ES-I3 (cell line): ENCODE results near the gene ARPP21.

Source experiments
- H3K36me3 ChIP-seq: 2 replicates; pipeline ENCODE4 v1.6.1; 2013; ENCODE audit warnings: mild to moderate bottlenecking, low read length, control low read depth, moderate library complexity; ENCODE audit not compliant: insufficient read depth
- H3K4me1 ChIP-seq: 2 replicates; pipeline ENCODE4 v1.6.1; 2013; ENCODE audit warnings: mild to moderate bottlenecking, control low read depth, low read length; ENCODE audit not compliant: insufficient read depth
- H3K9ac ChIP-seq: 2 replicates; pipeline ENCODE4 v1.6.1; 2013; ENCODE audit warnings: low read depth, mild to moderate bottlenecking, low read length, moderate library complexity
- H3K9me3 ChIP-seq: 2 replicates; pipeline ENCODE4 v1.6.1; 2013; ENCODE audit warnings: mild to moderate bottlenecking, low read length, moderate library complexity; ENCODE audit not compliant: control insufficient read depth, insufficient read depth

Gene ARPP21

DNA sequence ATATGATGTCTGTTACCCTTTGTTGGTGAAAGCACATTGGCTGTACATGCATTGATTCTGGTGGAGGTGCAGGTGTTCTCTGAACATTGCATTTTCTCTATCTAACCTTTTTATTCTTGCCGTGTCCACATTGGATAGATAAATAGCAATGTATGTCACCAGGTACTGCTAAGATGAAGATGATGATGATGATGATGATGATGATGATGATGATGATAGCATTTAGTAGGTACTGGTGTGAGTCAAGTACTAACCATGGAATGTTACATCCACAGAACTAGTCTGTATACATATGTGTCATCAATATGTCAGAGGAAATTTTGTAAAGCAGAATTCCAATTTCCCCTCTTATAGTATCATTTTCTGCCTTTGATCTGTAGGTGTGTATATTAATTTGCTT is 36.3 kb downstream of the ARPP21 start:
- Histone ChIP-seq H3K4me1 (no peaks in the 10 kb centered on the region), H3K9ac (no peak overlapping the region), H3K36me3 (no peaks in the 10 kb centered on the region), H3K9me3 (no peaks in the 10 kb centered on the region)

DNA sequence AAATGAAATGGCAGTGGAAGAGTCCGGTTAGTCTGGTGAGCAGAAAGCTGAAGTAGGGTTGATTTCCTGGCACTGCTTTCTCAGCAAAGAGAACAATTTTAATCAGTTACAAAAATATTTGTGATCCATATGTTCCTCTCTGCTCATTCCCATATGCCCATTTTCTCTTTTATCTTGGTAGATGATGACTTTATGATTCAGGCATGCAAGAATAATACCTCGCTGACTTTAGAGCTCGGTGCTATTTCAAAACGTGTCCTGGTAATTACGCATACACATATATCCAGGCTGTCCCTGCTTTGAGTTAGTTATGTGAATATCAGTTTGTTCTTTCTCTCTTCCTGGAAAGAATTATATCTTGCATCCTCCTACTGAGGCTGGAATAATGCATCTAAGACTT is 38.5 kb downstream of the ARPP21 start:
- Histone ChIP-seq H3K36me3 (no peaks in the 10 kb centered on the region), H3K9me3 (no peaks in the 10 kb centered on the region), H3K9ac (no peak overlapping the region), H3K4me1 (no peaks in the 10 kb centered on the region)

- Histone ChIP-seq H3K4me1 (no peaks in the 10 kb centered on the region), H3K36me3 (no peaks in the 10 kb centered on the region), H3K9ac (no peak overlapping the region), H3K9me3 (no peaks in the 10 kb centered on the region)
Measured at GRCh38 chr3:35678643-35679161, 39.4 kb downstream of the ARPP21 start.

DNA sequence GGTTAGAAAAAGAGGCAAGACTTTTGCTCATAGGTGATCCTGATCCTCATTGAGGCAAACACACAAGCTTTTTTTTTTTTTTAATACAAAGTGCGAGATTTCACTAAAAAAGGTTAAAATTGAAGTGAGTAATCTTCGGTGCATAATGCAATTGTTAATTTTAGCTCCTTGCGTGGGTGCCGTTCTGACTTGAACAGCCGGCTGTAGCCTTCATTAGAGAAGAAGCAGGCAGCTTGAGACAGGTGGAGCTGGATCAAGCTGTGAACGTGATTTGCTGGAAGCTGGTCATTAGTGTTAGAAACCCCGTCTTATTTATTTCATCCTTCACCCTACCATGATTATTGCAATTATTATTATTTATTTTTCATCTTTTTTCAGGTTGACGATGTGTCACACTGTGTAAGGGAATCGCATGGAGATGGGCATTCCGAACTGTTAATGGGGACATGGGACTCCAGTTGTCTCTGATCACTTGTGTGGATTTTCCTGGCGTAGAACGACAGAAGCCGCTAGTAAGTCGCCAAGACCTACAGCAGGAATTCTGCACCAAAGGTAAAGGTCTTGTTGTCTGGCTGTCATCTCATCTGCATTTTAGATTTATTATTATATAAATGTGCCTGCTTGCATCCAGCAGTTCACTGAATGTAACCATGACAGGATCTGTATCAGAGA is 40.2 kb downstream of the ARPP21 start:
- Histone ChIP-seq H3K9ac (no peak overlapping the region), H3K4me1 (no peaks in the 10 kb centered on the region), H3K9me3 (no peaks in the 10 kb centered on the region), H3K36me3 (no peaks in the 10 kb centered on the region)

DNA sequence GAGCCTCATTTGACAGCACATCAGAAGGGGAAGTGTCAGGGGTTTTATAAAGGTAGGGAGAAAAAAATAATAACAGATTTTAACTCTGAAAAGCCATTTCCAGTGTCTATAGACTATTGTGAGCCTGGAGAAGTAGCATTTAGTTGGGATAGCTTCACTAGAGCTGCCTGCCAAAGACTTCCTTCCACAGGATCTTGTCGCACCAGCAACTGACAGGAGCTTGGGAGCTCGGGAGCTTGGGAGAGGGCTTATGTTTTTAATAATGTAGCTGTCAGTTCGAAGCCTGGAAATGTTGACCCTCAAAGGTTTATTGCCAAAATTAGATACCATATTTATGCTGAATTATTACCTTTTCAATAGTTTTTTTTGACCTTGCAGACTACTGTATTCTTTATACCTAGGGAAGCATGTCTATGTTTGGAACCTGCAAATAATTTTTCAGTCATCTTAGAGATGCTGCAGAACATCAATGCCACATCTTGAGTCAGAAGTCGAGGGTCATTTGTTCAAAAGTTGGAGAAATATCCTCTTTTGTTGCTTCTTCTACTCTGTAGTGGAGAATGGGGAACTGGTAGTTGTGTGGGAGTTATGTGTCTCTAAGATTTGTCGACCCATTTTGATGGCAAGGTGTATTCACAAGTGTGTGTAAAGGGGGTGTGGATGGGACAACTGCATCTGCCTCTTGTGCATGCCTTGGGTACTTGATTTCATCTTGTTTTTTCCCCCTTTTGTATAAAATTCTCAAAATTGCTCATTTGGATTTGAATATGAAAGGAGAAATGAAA is 41.7 kb downstream of the ARPP21 start:
- Histone ChIP-seq H3K4me1 (no peaks in the 10 kb centered on the region), H3K36me3 (no peaks in the 10 kb centered on the region), H3K9ac (no peak overlapping the region), H3K9me3 (no peaks in the 10 kb centered on the region)

- Histone ChIP-seq H3K9ac (no peak overlapping the region), H3K4me1 (no peaks in the 10 kb centered on the region), H3K36me3 (no peaks in the 10 kb centered on the region), H3K9me3 (no peaks in the 10 kb centered on the region)
Measured at GRCh38 chr3:35685153-35685552, 45.8 kb downstream of the ARPP21 start.

GRCh38 chr3:35688826-35689225 is 49.5 kb downstream of the ARPP21 start:
- no peaks in the 10 kb centered on the region for H3K36me3 ChIP-seq
- H3K9ac ChIP-seq = no peak overlapping the region
- H3K4me1 ChIP-seq = no peaks in the 10 kb centered on the region
- no peaks in the 10 kb centered on the region for H3K9me3 ChIP-seq

GRCh38 chr3:35690271-35690670 is 50.9 kb downstream of the ARPP21 start:
- Histone ChIP-seq H3K4me1 (no peaks in the 10 kb centered on the region), H3K9ac (no peak overlapping the region), H3K9me3 (no peaks in the 10 kb centered on the region), H3K36me3 (no peaks in the 10 kb centered on the region)

DNA sequence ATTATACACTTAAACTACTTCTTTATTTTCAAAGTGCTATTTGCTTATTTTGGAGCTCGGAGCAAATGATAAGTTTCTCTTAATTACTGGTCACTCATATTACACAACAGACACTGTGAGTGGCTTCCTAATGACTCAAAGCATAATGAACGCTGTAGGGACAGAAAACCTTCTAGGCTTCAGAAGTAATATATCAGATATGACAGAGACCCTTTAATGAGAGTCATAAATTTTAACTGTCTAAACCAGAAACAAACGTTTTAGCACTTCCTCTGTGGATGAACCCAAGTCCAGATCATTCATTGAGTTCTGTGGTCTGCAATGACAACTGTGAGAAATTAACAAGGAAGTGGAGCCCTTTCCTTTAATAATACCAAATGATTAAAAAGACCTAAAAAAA is 66.6 kb downstream of the ARPP21 start:
- H3K9me3 ChIP-seq = no peaks in the 10 kb centered on the region
- no peaks in the 10 kb centered on the region for H3K4me1 ChIP-seq
- H3K36me3 ChIP-seq = no peaks in the 10 kb centered on the region
- no peak overlapping the region for H3K9ac ChIP-seq

- Histone ChIP-seq H3K4me1 (no peaks in the 10 kb centered on the region), H3K9ac (no peak overlapping the region), H3K36me3 (no peaks in the 10 kb centered on the region), H3K9me3 (no peaks in the 10 kb centered on the region)
Measured at GRCh38 chr3:35707904-35708303, 68.6 kb downstream of the ARPP21 start.

GRCh38 chr3:35708394-35709271 is 69.3 kb downstream of the ARPP21 start:
- H3K9me3 ChIP-seq = no peaks in the 10 kb centered on the region
- no peaks in the 10 kb centered on the region for H3K36me3 ChIP-seq
- no peak overlapping the region for H3K9ac ChIP-seq
- no peaks in the 10 kb centered on the region for H3K4me1 ChIP-seq

DNA sequence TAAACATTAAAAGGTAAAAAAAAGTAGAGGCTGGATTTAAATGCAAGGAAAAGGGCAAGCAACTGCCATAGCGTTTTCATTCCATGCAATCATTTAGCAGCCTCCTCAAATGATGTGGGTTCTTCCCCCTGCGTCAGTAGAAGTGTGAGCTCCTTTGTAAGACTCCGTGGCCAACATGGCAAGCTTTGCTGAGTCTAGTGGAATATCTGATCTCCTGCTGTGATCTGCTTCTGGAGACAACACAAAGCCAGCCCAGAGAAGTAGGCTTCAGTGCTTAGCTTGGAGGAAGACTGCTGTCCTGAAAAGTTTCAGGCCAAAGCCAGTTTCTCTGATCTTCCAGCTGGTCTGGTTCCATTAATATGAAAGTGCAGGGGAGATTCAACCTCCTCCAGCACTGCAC is 70.4 kb downstream of the ARPP21 start:
- Histone ChIP-seq H3K36me3 (no peaks in the 10 kb centered on the region), H3K9ac (no peak overlapping the region), H3K4me1 (no peaks in the 10 kb centered on the region), H3K9me3 (no peaks in the 10 kb centered on the region)

GRCh38 chr3:35710554-35710953 is 71.2 kb downstream of the ARPP21 start:
- Histone ChIP-seq H3K9ac (no peak overlapping the region), H3K9me3 (no peaks in the 10 kb centered on the region), H3K36me3 (no peaks in the 10 kb centered on the region), H3K4me1 (no peaks in the 10 kb centered on the region)

GRCh38 chr3:35718921-35719320 is 79.6 kb downstream of the ARPP21 start:
- no peak overlapping the region for H3K9ac ChIP-seq
- no peaks in the 10 kb centered on the region for H3K36me3 ChIP-seq
- H3K9me3 ChIP-seq = no peaks in the 10 kb centered on the region
- no peaks in the 10 kb centered on the region for H3K4me1 ChIP-seq
